Lower lobe of right lung (tissue), 2 donors: ENCODE measurements around the gene ATP13A1. TPM values are rescaled to one million over a fixed set of nuclear protein-coding genes. Genes with fewer than 3 reads are reported as not detected.
A peak's percentile ranks its signal among the peaks of the same experiment; 100 is the strongest.

ENCODE experiments used
- ATAC-seq, 2 donors: fragments of 200-7000 bp; cut with Tn5 transposase; one replicate each; pipeline ENCODE4 v1.9.1; 2020 to 2022; ENCODE audit warnings: mild to moderate bottlenecking in 2 of 2, moderate library complexity in 2 of 2
- DNase-seq: peaks from one replicate; pipeline ENCODE4 v3.0.0-alpha.2; 2020
- H3K27ac ChIP-seq: fragments of 200-600 bp; one replicate; pipeline ENCODE4 v1.8.0; 2022
- H3K27me3 ChIP-seq: fragments of 200-600 bp; one replicate; pipeline ENCODE4 v1.8.0; 2022; ENCODE audit warnings: low read depth
- H3K36me3 ChIP-seq: fragments of 200-600 bp; one replicate; pipeline ENCODE4 v1.8.0; 2022; ENCODE audit warnings: mild to moderate bottlenecking
- H3K4me1 ChIP-seq: fragments of 200-600 bp; one replicate; pipeline ENCODE4 v1.8.0; 2022
- H3K4me3 ChIP-seq: fragments of 200-600 bp; one replicate; pipeline ENCODE4 v1.8.0; 2022; ENCODE audit warnings: mild to moderate bottlenecking
- H3K9me3 ChIP-seq: fragments of 200-600 bp; one replicate; pipeline ENCODE4 v1.8.0; 2022
- CTCF ChIP-seq: fragments of 200-600 bp; IDR thresholded peaks from one replicate; pipeline ENCODE4 v1.8.0; 2022; ENCODE audit warnings: antibody characterized with exemption, mild to moderate bottlenecking
- intact Hi-C: fragments of 100-400 bp; cut with DNase I; formaldehyde crosslinking; loops from one replicate; pipeline ENCODE4 v1.11.0; 2022
- total RNA-seq: library from RNA; stranded (reverse); fragmentation: NEBNext Ultra II Directional; extraction: Animal tissue kit (Norgen Biotek cat#: 25700); gene quantifications from one replicate; pipeline ENCODE4 v1.2.1, GENCODE V29; 2021
- donor health status: DM: no; HTN: yes; CAD: no; lungs with severe emphysema.

ATP13A1 gene
- total RNA-seq, 1 donor from 2014 or later: 71.9 TPM

- peak overlapping the region; percentile 18 for H3K4me3 ChIP-seq
- no peak for ATAC-seq
- TF ChIP-seq CTCF: no peak
- H3K36me3 ChIP-seq: peaks cover 41% of the 10 kb centered on the region
- DNase-seq: peak; percentile 44
- intact Hi-C loops: no loop called here
- no peaks in the 10 kb centered on the region for H3K9me3 ChIP-seq
- peak overlapping the region; percentile 8 for H3K27ac ChIP-seq
- H3K27me3 ChIP-seq: no peaks in the 10 kb centered on the region
- H3K4me1 ChIP-seq: peaks cover 24% of the 10 kb centered on the region
These were observed 2.3 kb downstream of the ATP13A1 start for GRCh38 chr19:19661141-19661674.

GRCh38 chr19:19659646-19660245, 3.7 kb downstream of the ATP13A1 start:
- no peak for TF ChIP-seq CTCF
- Histone ChIP-seq H3K4me1 (peaks cover 24% of the 10 kb centered on the region), H3K9me3 (no peaks in the 10 kb centered on the region), H3K4me3 (no peak overlapping the region), H3K27me3 (no peaks in the 10 kb centered on the region), H3K36me3 (peaks cover 56% of the 10 kb centered on the region), H3K27ac (no peak overlapping the region)
- DNase-seq (peak; percentile 28), ATAC-seq (no peak)
- intact Hi-C loops: no loop called here

- peaks cover 15% of the 10 kb centered on the region for H3K4me1 ChIP-seq
- H3K9me3 ChIP-seq: no peaks in the 10 kb centered on the region
- intact Hi-C loops: no loop called here
- no peaks in the 10 kb centered on the region for H3K27me3 ChIP-seq
- no peak overlapping the region for H3K4me3 ChIP-seq
- DNase-seq (no peak), ATAC-seq (no peak)
- H3K27ac ChIP-seq: no peak overlapping the region
- peaks cover 79% of the 10 kb centered on the region for H3K36me3 ChIP-seq
- no peak for TF ChIP-seq CTCF
These were observed 6.1 kb downstream of the ATP13A1 start for GRCh38 chr19:19657397-19657783.

- ATAC-seq: no peak
- intact Hi-C loops: no loop called here
- TF ChIP-seq CTCF: no peak
- Histone ChIP-seq H3K27ac (no peak overlapping the region), H3K27me3 (no peaks in the 10 kb centered on the region), H3K9me3 (no peaks in the 10 kb centered on the region), H3K4me1 (peaks cover 9% of the 10 kb centered on the region), H3K36me3 (peaks cover 86% of the 10 kb centered on the region), H3K4me3 (no peak overlapping the region)
- no peak for DNase-seq
These were observed 6.8 kb downstream of the ATP13A1 start for GRCh38 chr19:19656451-19657396.

- ATAC-seq (no peak), DNase-seq (no peak)
- TF ChIP-seq CTCF: no peak
- no peaks in the 10 kb centered on the region for H3K4me1 ChIP-seq
- intact Hi-C loops: no loop called here
- H3K36me3 ChIP-seq: peaks cover 95% of the 10 kb centered on the region
- no peak overlapping the region for H3K4me3 ChIP-seq
- no peaks in the 10 kb centered on the region for H3K27me3 ChIP-seq
- H3K27ac ChIP-seq: no peak overlapping the region
- no peaks in the 10 kb centered on the region for H3K9me3 ChIP-seq
These were observed 7.7 kb downstream of the ATP13A1 start for GRCh38 chr19:19655641-19656343.
